ENCODE measurements around the gene RAB3GAP2.
A peak's percentile ranks its signal among the peaks of the same experiment; 100 is the strongest.
"Not testable (repeated sequence)": the region's sequence is repeated elsewhere in the genome, so short reads cannot be mapped to it uniquely, and the experiment has no call there.

RAB3GAP2 gene

DNA sequence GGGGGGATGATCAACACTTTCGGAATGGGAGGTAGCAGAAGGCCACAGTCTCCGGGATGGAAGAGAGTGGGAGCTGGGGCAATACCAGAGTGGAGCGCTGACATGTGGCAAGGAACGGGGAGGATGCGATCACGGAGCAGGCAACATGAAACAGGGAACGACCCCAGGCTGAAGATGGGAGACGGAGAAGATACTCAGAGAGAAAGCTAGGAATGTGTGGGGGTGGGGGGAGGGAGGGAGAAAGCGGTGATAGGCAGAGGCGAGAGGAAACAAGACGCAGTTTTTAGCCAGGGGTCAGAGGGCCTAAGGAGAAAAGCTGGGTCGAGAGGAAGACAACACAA lies 577 bp downstream of the RAB3GAP2 start:
- TF ChIP-seq Cebpa-rat (IDR thresholded peaks at IDR 0.05): no peak
- Histone ChIP-seq H3K4me1 (peaks cover 20 to 31% (median 27%) of the 10 kb centered on the region in 10 experiments), H3K36me3 (peaks cover 32 to 37% (median 35%) of the 10 kb centered on the region in 11 experiments), H3K9me3 (replicated peaks in 1 of 11) (peaks cover 4 to 18% (median 11%) of the 10 kb centered on the region in 11 experiments; a peak in 16 of 22 replicates), H3K9ac (peak overlapping the region; percentile 81 to 96 (median 91)), H4K20me1 (peaks cover 0 to 18% (median 9%) of the 10 kb centered on the region in 11 experiments; a peak in 9 of 22 replicates), H3K4me3 (peak overlapping the region; percentile 81 to 96 (median 89)), H3K27me3 (no peaks in the 10 kb centered on the region), H3K27ac (peak overlapping the region; percentile 81 to 97 (median 90)), H3K4me2 (peak overlapping the region; percentile 79 to 93 (median 88))

GRCh38 chr1:220269036-220269435 lies 3.2 kb downstream of the RAB3GAP2 start:
- Histone ChIP-seq H3K9me3 (replicated peaks in 1 of 11) (peaks cover 19 to 40% (median 33%) of the 10 kb centered on the region in 11 experiments; a peak in 21 of 22 replicates), H3K4me1 (peaks cover 20 to 31% (median 27%) of the 10 kb centered on the region in 10 experiments), H3K9ac (no peak overlapping the region), H3K4me2 (peak overlapping the region; percentile 79 to 93 (median 88); a peak in 13 of 22 replicates), H3K36me3 (peaks cover 50 to 63% (median 55%) of the 10 kb centered on the region in 11 experiments), H4K20me1 (peaks cover 0 to 22% (median 9%) of the 10 kb centered on the region in 11 experiments; a peak in 9 of 22 replicates), H3K27ac (no peak overlapping the region), H3K4me3 (no peak overlapping the region), H3K27me3 (no peaks in the 10 kb centered on the region)
- no peak for TF ChIP-seq Cebpa-rat (IDR thresholded peaks at IDR 0.05)

DNA sequence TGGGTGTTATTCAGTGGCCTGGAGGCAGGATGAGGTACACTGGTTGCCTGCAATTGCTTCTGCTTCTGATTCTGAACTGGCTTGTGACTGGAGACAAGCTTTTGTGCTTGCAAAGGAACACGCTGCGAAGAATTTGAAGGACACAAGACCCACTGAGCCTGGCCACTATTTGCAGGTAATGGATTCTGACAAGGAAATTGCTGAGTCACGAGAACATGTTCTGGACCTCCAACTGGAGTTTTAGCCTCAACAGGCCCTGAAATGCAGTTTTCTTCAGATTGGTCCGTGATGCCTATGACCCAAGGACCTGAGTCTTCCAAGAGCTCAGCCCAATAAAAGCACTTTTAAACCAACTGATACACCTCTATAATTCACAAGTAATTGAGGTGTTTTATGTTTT lies 4.6 kb downstream of the RAB3GAP2 start:
- H3K27me3 ChIP-seq: no peaks in the 10 kb centered on the region
- peaks cover 16 to 27% (median 24%) of the 10 kb centered on the region in 10 experiments for H3K4me1 ChIP-seq
- peaks cover 26 to 54% (median 47%) of the 10 kb centered on the region in 11 experiments; a peak in 21 of 22 replicates for H3K9me3 ChIP-seq (replicated peaks in 1 of 11)
- H3K36me3 ChIP-seq: peaks cover 60 to 75% (median 69%) of the 10 kb centered on the region in 11 experiments
- no peak overlapping the region for H3K4me3 ChIP-seq
- no peak overlapping the region for H3K9ac ChIP-seq
- H3K27ac ChIP-seq: no peak overlapping the region
- no peak overlapping the region for H3K4me2 ChIP-seq
- peaks cover 0 to 22% (median 9%) of the 10 kb centered on the region in 11 experiments; a peak in 9 of 22 replicates for H4K20me1 ChIP-seq
- TF ChIP-seq Cebpa-rat (IDR thresholded peaks at IDR 0.05): no peak

DNA sequence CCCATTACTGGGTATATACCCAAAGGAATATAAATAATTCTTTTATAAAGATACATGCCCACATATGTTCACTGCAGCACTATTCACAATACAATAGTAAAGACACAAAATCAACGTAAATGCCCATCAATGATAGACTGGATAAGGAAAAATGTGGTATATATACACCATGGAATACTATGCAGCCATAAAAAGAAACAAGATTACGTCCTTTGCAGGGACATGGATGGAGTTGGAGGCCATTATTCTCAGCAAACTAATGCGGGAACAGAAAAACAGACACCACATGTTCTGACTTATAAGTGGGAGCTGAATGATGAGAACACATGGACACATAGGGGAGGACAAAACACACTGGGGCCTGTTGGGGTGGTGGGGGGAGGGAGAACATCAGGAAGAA lies 12.0 kb downstream of the RAB3GAP2 start:
- not testable (repeated sequence) for H3K4me2 ChIP-seq, H3K27me3 ChIP-seq, H3K4me3 ChIP-seq, H3K9ac ChIP-seq, H3K27ac ChIP-seq
- Histone ChIP-seq H3K36me3 (peaks cover 40 to 80% (median 61%) of the 10 kb centered on the region in 11 experiments), H4K20me1 (peaks cover 0 to 45% (median 11%) of the 10 kb centered on the region in 11 experiments; a peak in 9 of 22 replicates), H3K4me1 (peaks cover 0 to 11% (median 0%) of the 10 kb centered on the region in 10 experiments; a peak in 2 of 20 replicates), H3K9me3 (replicated peaks in 1 of 11) (peaks cover 38 to 90% (median 77%) of the 10 kb centered on the region in 11 experiments)

- Histone ChIP-seq H4K20me1 (peaks cover 0 to 50% (median 13%) of the 10 kb centered on the region in 11 experiments; a peak in 9 of 22 replicates), H3K36me3 (peaks cover 40 to 80% (median 62%) of the 10 kb centered on the region in 11 experiments), H3K4me1 (peaks cover 0 to 13% (median 0%) of the 10 kb centered on the region in 10 experiments; a peak in 2 of 20 replicates), H3K9me3 (replicated peaks in 1 of 11) (peaks cover 38 to 89% (median 76%) of the 10 kb centered on the region in 11 experiments)
- H3K27me3 ChIP-seq, H3K27ac ChIP-seq, H3K4me2 ChIP-seq, H3K9ac ChIP-seq, H3K4me3 ChIP-seq: not testable (repeated sequence)
These were observed 12.5 kb downstream of the RAB3GAP2 start for GRCh38 chr1:220259756-220260155.

DNA sequence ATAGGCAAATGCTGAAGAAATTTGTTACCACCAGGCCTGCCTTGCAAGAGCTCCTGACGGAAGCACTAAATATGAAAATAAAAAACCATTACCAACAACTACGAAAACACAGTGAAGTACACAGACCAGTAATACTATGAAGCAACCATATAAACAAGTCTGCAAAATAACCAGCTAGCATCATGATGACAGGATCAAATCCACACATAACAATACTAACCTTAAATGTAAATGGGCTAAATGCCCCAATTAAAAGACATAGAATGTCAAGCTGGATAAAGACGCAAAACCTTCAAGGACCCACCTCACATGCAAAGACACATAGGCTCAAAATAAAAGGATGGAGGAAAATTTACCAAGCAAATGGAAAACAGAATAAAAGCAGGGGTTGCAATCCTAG lies 16.1 kb downstream of the RAB3GAP2 start:
- H3K4me3 ChIP-seq, H3K27ac ChIP-seq, H3K4me2 ChIP-seq, H3K9ac ChIP-seq, H3K27me3 ChIP-seq: not testable (repeated sequence)
- Histone ChIP-seq H3K36me3 (peaks cover 39 to 79% (median 61%) of the 10 kb centered on the region in 11 experiments), H4K20me1 (peaks cover 0 to 51% (median 13%) of the 10 kb centered on the region in 11 experiments; a peak in 9 of 22 replicates), H3K4me1 (peaks cover 0 to 13% (median 0%) of the 10 kb centered on the region in 10 experiments; a peak in 2 of 20 replicates), H3K9me3 (replicated peaks in 1 of 11) (peaks cover 41 to 78% (median 71%) of the 10 kb centered on the region in 11 experiments)

DNA sequence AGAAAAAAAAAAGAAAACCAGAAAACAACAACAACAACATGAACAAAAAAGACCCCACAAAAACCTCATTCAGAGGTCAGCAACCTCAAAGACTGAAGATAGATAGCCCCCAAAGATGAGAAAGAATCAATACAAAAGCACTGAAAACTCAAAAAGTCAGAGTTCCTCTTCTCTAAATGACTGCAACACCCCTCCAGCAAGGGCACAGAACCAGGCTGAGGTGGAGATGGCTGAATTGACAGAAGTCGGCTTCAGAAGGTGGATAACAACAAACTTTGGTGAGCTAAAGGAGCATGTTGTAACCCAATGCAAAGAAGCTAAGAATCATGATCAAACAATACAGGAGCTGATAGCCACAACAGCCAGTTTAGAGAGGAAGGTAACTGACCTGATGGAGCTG lies 17.0 kb downstream of the RAB3GAP2 start:
- Histone ChIP-seq H3K36me3 (peaks cover 39 to 79% (median 61%) of the 10 kb centered on the region in 11 experiments), H4K20me1 (peaks cover 0 to 51% (median 13%) of the 10 kb centered on the region in 11 experiments; a peak in 9 of 22 replicates), H3K9ac (no peak overlapping the region), H3K4me2 (no peak overlapping the region), H3K27ac (no peak overlapping the region), H3K27me3 (no peaks in the 10 kb centered on the region), H3K4me3 (no peak overlapping the region), H3K4me1 (peaks cover 0 to 13% (median 0%) of the 10 kb centered on the region in 10 experiments; a peak in 2 of 20 replicates), H3K9me3 (replicated peaks in 1 of 11) (peaks cover 41 to 77% (median 71%) of the 10 kb centered on the region in 11 experiments)
- no peak for TF ChIP-seq Cebpa-rat (IDR thresholded peaks at IDR 0.05)

DNA sequence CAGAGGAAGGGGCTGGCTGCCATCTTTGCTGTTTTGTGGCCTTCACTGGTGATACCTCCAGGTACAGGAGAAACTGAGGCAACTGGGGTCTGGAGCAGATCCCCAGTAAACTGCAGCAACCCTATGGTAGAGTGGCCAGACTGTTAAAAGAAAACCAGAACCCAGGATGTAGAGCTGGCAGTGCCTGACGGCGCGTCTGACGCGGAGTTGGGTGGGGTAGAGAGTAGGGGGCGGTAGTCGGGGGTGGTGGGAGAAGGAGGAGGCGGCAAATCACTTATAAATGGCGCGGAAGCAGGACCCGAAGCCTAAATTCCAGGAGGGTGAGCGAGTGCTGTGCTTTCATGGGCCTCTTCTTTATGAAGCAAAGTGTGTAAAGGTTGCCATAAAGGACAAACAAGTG lies 19.0 kb downstream of the RAB3GAP2 start:
- not testable (repeated sequence) for H3K4me3 ChIP-seq, H3K9ac ChIP-seq, H3K4me2 ChIP-seq, H3K27me3 ChIP-seq, H3K27ac ChIP-seq
- H4K20me1 ChIP-seq: peaks cover 0 to 36% (median 13%) of the 10 kb centered on the region in 11 experiments; a peak in 9 of 22 replicates
- peaks cover 47 to 78% (median 72%) of the 10 kb centered on the region in 11 experiments for H3K9me3 ChIP-seq (replicated peaks in 1 of 11)
- peaks cover 56 to 86% (median 66%) of the 10 kb centered on the region in 11 experiments for H3K36me3 ChIP-seq
- peaks cover 0 to 13% (median 0%) of the 10 kb centered on the region in 10 experiments; a peak in 2 of 20 replicates for H3K4me1 ChIP-seq

GRCh38 chr1:220251272-220251671 lies 21.0 kb downstream of the RAB3GAP2 start:
- peaks cover 0 to 16% (median 11%) of the 10 kb centered on the region in 11 experiments; a peak in 9 of 22 replicates for H4K20me1 ChIP-seq
- H3K4me1 ChIP-seq: peaks cover 0 to 12% (median 0%) of the 10 kb centered on the region in 10 experiments; a peak in 2 of 20 replicates
- H3K27me3 ChIP-seq: no peaks in the 10 kb centered on the region
- no peak overlapping the region for H3K4me2 ChIP-seq
- no peak for TF ChIP-seq Cebpa-rat (IDR thresholded peaks at IDR 0.05)
- no peak overlapping the region for H3K27ac ChIP-seq
- H3K36me3 ChIP-seq: peaks cover 64 to 83% (median 75%) of the 10 kb centered on the region in 11 experiments
- H3K4me3 ChIP-seq: no peak overlapping the region
- no peak overlapping the region for H3K9ac ChIP-seq
- peaks cover 57 to 77% (median 70%) of the 10 kb centered on the region in 11 experiments for H3K9me3 ChIP-seq (replicated peaks in 1 of 11)
